Stomach (tissue), 9 donors: Measurements from ENCODE around the gene OSBP2. TPM values are rescaled to one million over a fixed set of nuclear protein-coding genes. Genes with fewer than 3 reads are reported as not detected.

Experiments used
- DNase-seq, 2 donors: peaks; one replicate each; pipeline versions ENCODE4 v3.0.0 to v3.0.0-alpha.2; 2013 to 2019
- H3K27ac ChIP-seq, 5 donors: fragments of 200-600 bp in 4 of 5; sonication (generic) in 4 of 5; one replicate each; pipeline ENCODE4 v1.5.1; 2013 to 2019; ENCODE audit warnings: mild to moderate bottlenecking in 1 of 5, moderate library complexity in 1 of 5
- H3K27me3 ChIP-seq, 3 donors: fragments of 200-600 bp; sonication (generic); one replicate each; pipeline ENCODE4 v1.5.1; 2017 to 2019; ENCODE audit warnings: mixed run types in 1 of 3
- H3K36me3 ChIP-seq, 4 donors: fragments of 200-600 bp; sonication (generic); 1 replicate in 3 of 4; 2 replicates in 1 of 4; pipeline ENCODE4 v1.5.1; 2016 to 2019
- H3K4me1 ChIP-seq, 4 donors: fragments of 200-600 bp; sonication (generic); one replicate each; pipeline ENCODE4 v1.5.1; 2016 to 2019
- H3K4me3 ChIP-seq, 4 donors: fragments of 200-600 bp; sonication (generic) in 3 of 4; one replicate each; pipeline ENCODE4 v1.5.1; 2016 to 2019; ENCODE audit warnings: mild to moderate bottlenecking in 1 of 4
- H3K9me3 ChIP-seq, 4 donors: fragments of 200-600 bp; sonication (generic); one replicate each; pipeline ENCODE4 v1.5.1; 2016 to 2019
- EP300 ChIP-seq: sonication (generic); formaldehyde crosslinking; IDR thresholded peaks from one replicate; pipeline ENCODE4 v1.6.1; 2017; ENCODE audit warnings: antibody characterized with exemption
- POLR2A ChIP-seq, 4 donors: fragments of 450-650 bp; IDR thresholded peaks; one replicate each; pipeline ENCODE4 v1.6.1; 2016; ENCODE audit warnings: antibody characterized with exemption in 4 of 4, control low read depth in 2 of 4, mild to moderate bottlenecking in 1 of 4, moderate library complexity in 1 of 4
- POLR2AphosphoS5 ChIP-seq, 3 donors: sonication (generic); formaldehyde crosslinking; IDR thresholded peaks; one replicate each; pipeline ENCODE4 v1.6.1; 2016; ENCODE audit warnings: antibody characterized with exemption in 3 of 3
- WGBS, 5 donors: extraction: QIAGEN DNeasy Blood & Tissue Kit in 3 of 5; methylation state at CpG; one replicate each; pipeline versions ENCODE4 v1.1.5 to v1.1.7; 2013 to 2018; 5-methylcytosine and 5-hydroxymethylcytosine counted together
- intact Hi-C: fragments of 100-400 bp; cut with DNase I; formaldehyde crosslinking; loops from one replicate; pipeline ENCODE4 v1.15.1; 2023; ENCODE audit warnings: low total_unique reads
- polyA plus RNA-seq, 3 donors: library from polyadenylated mRNA; stranded (reverse); fragments of 200-250 nt; gene quantifications; one replicate each; pipeline ENCODE4 v1.2.3, GENCODE V29; 2013
- total RNA-seq, 5 donors: library from RNA; depleted of rRNA; stranded (reverse); fragments of >200 nt; gene quantifications; one replicate each; pipeline versions ENCODE4 v1.1.0 to v1.2.3, GENCODE V29; 2014 to 2016
- TF ChIP-seq, protein P1 (sequence below), 7 experiments: fragments of 450-650 bp in 4 of 7; fragments of 200-600 bp in 3 of 7; sonication (generic) in 3 of 7; IDR thresholded peaks; one replicate each; pipeline ENCODE4 v1.5.1; 2016 to 2019; ENCODE audit warnings: antibody characterized with exemption in 7 of 7, control low read depth in 2 of 7, mild to moderate bottlenecking in 1 of 7
- donor health status: healthy with polysubstance abuse.
- donor health status: Bipolar disorder and iron deficiency.
- donor health status: healthy.

Gene OSBP2
- total and polyA plus RNA-seq, 8 donors: 0.58 to 9.5 (median 1.8) TPM; not detected in 1

DNA sequence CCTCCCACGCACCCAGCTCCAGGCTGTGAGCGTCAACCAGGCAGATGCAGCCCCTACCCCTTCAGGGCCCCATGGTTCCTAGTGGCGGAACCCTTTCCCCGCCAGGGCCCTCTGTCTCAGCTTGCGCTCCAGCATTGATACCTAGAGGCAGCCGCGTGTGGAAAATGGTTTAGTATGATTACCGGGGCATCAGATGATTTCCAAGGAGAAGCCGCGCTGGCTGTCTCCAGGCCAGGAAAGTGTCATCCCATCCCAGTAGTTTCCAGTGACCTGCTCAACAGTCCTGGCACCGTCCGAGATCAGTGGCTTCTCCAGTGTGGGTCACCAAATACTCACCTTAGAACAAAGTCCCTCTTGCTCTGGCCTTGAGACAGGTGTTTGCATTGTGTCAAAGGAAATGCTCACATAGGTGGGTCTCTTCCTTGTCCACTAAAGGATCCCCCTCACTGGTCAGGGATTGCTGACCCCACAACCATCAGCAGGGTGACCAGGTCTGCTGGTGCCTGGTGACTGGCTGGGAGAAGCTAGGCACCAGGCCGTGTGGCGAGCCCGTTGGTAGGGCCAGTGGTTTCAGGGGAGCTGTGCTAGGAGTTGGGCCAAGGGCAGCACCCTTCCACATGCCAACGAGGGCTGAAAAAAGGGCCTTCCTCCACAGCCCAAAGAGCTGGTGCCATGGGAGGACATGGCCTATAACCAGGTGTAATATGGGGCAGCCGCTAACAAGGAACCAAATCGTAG is 164.5 kb downstream of the OSBP2 start:
- 91 to 96% (median 93%) methylated on average over 15 to 18 of the region's 18 CpGs for WGBS, 5 donors
- no peaks in the 10 kb centered on the region for H3K36me3 ChIP-seq
- no peak for TF ChIP-seq POLR2A (IDR thresholded peaks at IDR 0.05)
- TF ChIP-seq POLR2AphosphoS5 (IDR thresholded peaks at IDR 0.05): no peak
- TF ChIP-seq, protein P1, sequence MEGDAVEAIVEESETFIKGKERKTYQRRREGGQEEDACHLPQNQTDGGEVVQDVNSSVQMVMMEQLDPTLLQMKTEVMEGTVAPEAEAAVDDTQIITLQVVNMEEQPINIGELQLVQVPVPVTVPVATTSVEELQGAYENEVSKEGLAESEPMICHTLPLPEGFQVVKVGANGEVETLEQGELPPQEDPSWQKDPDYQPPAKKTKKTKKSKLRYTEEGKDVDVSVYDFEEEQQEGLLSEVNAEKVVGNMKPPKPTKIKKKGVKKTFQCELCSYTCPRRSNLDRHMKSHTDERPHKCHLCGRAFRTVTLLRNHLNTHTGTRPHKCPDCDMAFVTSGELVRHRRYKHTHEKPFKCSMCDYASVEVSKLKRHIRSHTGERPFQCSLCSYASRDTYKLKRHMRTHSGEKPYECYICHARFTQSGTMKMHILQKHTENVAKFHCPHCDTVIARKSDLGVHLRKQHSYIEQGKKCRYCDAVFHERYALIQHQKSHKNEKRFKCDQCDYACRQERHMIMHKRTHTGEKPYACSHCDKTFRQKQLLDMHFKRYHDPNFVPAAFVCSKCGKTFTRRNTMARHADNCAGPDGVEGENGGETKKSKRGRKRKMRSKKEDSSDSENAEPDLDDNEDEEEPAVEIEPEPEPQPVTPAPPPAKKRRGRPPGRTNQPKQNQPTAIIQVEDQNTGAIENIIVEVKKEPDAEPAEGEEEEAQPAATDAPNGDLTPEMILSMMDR (IDR thresholded peaks at IDR 0.05): no peak
- no peak for TF ChIP-seq EP300
- no peak overlapping the region for H3K4me3 ChIP-seq
- H3K9me3 ChIP-seq: no peaks in the 10 kb centered on the region
- H3K27me3 ChIP-seq: no peaks in the 10 kb centered on the region
- peak in 1 of 2 donors; percentile 17 for DNase-seq
- no peaks in the 10 kb centered on the region for H3K4me1 ChIP-seq
- intact Hi-C loops: no loop called here
- H3K27ac ChIP-seq: no peak overlapping the region

DNA sequence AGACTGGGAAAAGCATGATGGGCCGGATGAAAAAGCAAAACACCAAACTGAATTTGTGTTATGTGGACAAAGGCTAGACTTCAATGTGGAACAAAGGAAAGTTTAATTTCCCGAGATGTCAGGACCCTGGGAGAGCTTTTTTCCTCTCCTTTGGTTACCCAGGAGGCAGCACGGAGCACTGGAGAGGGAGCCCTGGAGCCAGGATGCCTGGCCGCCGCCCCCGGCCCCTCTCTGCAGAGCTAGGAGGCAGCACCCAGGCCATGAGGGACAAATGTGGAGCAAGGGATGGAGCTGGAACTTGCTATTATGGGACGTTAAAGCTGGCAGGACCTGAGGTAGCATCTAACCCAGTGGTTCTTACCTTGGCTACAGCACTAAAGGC is 165.0 kb downstream of the OSBP2 start:
- Histone ChIP-seq H3K4me1 (no peaks in the 10 kb centered on the region), H3K36me3 (no peaks in the 10 kb centered on the region), H3K27me3 (no peaks in the 10 kb centered on the region), H3K27ac (no peak overlapping the region), H3K9me3 (no peaks in the 10 kb centered on the region), H3K4me3 (no peak overlapping the region)
- no peak for DNase-seq
- WGBS, 5 donors: 81 to 95% (median 94%) methylated on average over 4 to 7 of the region's 7 CpGs
- TF ChIP-seq POLR2A (IDR thresholded peaks at IDR 0.05): no peak
- TF ChIP-seq, protein P1 (IDR thresholded peaks at IDR 0.05): no peak
- no peak for TF ChIP-seq POLR2AphosphoS5 (IDR thresholded peaks at IDR 0.05)
- TF ChIP-seq EP300: no peak
- intact Hi-C loops: no loop called here

DNA sequence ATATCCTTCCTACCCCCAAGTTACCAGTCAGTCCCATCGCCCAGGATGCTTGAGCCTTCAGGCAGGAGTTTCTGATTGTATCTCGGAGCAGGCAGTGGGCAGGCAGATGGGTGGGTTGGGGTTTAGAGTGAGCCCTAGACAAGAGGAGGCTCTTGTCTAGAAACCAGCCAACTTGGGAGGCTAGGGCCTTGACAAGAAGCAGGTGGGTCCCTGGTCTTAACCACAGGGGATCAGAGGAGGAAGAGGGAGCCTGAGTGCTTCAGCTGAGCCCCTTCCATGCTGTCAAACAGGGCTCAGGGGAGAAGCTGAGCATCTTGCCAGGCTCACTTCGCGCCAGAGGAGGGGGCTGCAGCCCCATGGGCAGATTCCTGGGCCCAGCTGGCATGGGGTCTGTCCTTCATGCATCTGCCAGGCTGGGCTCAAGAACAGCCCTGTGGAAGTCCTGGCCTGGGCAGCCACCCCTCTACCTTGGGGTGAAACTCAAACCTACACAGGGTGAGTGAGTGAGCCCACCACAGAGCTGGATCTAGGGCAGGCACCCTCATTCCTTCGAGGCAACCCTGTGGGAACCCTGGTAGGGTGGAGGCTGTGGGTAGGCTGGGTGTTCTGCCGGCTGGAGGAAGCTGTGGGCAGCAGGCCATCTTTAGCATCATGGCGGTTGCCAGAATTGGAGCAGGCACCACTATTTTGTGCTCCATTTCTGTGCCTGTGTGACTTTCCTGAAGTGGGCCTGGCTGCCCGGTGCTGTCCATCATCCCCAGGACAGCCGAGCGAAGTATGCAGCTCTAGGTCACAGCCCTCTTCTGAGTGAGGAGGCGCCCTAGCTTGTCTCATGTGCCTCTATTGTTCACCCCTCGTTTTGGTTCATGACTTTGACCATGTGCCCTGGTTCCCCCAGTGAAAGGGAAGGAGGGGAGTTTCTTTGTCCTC is 165.8 kb downstream of the OSBP2 start:
- intact Hi-C loops: no loop called here
- peak in 1 of 2 donors; percentile 17 for DNase-seq
- TF ChIP-seq POLR2A (IDR thresholded peaks at IDR 0.05) (no peak), EP300 (no peak), POLR2AphosphoS5 (IDR thresholded peaks at IDR 0.05) (no peak)
- TF ChIP-seq, protein P1 (IDR thresholded peaks at IDR 0.05): no peak
- 80 to 90% (median 84%) methylated on average over 10 to 12 of the region's 12 CpGs for WGBS, 5 donors
- no peaks in the 10 kb centered on the region for H3K36me3 ChIP-seq
- H3K27me3 ChIP-seq: no peaks in the 10 kb centered on the region
- H3K9me3 ChIP-seq: no peaks in the 10 kb centered on the region
- H3K4me3 ChIP-seq: no peak overlapping the region
- H3K4me1 ChIP-seq: no peaks in the 10 kb centered on the region
- no peak overlapping the region for H3K27ac ChIP-seq

DNA sequence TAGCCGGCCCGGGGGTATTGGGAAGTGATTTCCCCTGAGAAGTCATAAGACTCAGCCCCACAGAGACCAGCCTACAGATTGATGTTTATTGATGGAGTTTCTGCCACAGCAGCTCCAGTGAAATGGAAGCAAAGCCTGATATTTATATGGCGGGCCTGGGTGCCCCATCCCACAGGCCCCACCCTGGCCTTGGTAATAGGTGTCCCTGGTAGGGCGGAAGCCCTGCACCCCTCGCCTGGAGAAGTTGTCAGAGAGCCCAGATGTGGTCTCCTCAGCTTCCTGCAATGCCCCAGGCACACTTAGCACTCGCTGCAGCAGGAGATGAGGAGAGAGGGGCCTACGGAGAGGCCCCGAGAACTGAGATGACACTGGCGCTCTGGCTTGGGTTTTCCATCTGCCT is 166.5 kb downstream of the OSBP2 start:
- no peaks in the 10 kb centered on the region for H3K36me3 ChIP-seq
- DNase-seq: peak in 1 of 2 donors; percentile 13
- H3K27me3 ChIP-seq: no peaks in the 10 kb centered on the region
- H3K4me3 ChIP-seq: no peak overlapping the region
- H3K4me1 ChIP-seq: no peaks in the 10 kb centered on the region
- no peaks in the 10 kb centered on the region for H3K9me3 ChIP-seq
- WGBS, 5 donors: 80 to 92% (median 88%) methylated on average over 9 of the region's 9 CpGs
- TF ChIP-seq POLR2A (IDR thresholded peaks at IDR 0.05): no peak
- TF ChIP-seq, protein P1 (IDR thresholded peaks at IDR 0.05): no peak
- TF ChIP-seq POLR2AphosphoS5 (IDR thresholded peaks at IDR 0.05): no peak
- TF ChIP-seq EP300: no peak
- H3K27ac ChIP-seq: no peak overlapping the region
- intact Hi-C loops: no loop called here
